Gastrocnemius medialis (tissue), 4 donors: ENCODE results near the gene PIK3R6.

Experiments used
- POLR2A ChIP-seq, 2 donors: fragments of 450-650 bp; IDR thresholded peaks; one replicate each; pipeline ENCODE4 v1.6.1; 2017; ENCODE audit warnings: antibody characterized with exemption in 2 of 2, mild to moderate bottlenecking in 2 of 2, moderate library complexity in 2 of 2
- TF ChIP-seq, protein P1 (sequence below), 5 experiments: fragments of 450-650 bp in 3 of 5; fragments of 200-600 bp in 2 of 5; sonication (generic) in 2 of 5; IDR thresholded peaks in 4 of 5; conservative IDR thresholded peaks in 1 of 5; 1 replicate in 4 of 5; 2 replicates in 1 of 5; pipeline ENCODE4 v1.5.1; 2016 to 2019; ENCODE audit warnings: antibody characterized with exemption in 5 of 5, mild to moderate bottlenecking in 3 of 5, moderate library complexity in 3 of 5

- TF ChIP-seq, protein P1, sequence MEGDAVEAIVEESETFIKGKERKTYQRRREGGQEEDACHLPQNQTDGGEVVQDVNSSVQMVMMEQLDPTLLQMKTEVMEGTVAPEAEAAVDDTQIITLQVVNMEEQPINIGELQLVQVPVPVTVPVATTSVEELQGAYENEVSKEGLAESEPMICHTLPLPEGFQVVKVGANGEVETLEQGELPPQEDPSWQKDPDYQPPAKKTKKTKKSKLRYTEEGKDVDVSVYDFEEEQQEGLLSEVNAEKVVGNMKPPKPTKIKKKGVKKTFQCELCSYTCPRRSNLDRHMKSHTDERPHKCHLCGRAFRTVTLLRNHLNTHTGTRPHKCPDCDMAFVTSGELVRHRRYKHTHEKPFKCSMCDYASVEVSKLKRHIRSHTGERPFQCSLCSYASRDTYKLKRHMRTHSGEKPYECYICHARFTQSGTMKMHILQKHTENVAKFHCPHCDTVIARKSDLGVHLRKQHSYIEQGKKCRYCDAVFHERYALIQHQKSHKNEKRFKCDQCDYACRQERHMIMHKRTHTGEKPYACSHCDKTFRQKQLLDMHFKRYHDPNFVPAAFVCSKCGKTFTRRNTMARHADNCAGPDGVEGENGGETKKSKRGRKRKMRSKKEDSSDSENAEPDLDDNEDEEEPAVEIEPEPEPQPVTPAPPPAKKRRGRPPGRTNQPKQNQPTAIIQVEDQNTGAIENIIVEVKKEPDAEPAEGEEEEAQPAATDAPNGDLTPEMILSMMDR (IDR thresholded peaks at IDR 0.05 in 4 of 5, conservative IDR thresholded peaks at IDR 0.05 in 1 of 5), result no peak
- TF ChIP-seq POLR2A (IDR thresholded peaks at IDR 0.05), result no peak
These were observed 73.8 kb downstream of the PIK3R6 start for GRCh38 chr17:8793649-8794048.
